Left hindlimb (tissue), 1 donor: Measurements from ENCODE around the gene BCOR.

Experiments used
- DNase-seq: peaks from one replicate; pipeline ENCODE4 v3.0.0-alpha.2; 2018

BCOR gene

DNA sequence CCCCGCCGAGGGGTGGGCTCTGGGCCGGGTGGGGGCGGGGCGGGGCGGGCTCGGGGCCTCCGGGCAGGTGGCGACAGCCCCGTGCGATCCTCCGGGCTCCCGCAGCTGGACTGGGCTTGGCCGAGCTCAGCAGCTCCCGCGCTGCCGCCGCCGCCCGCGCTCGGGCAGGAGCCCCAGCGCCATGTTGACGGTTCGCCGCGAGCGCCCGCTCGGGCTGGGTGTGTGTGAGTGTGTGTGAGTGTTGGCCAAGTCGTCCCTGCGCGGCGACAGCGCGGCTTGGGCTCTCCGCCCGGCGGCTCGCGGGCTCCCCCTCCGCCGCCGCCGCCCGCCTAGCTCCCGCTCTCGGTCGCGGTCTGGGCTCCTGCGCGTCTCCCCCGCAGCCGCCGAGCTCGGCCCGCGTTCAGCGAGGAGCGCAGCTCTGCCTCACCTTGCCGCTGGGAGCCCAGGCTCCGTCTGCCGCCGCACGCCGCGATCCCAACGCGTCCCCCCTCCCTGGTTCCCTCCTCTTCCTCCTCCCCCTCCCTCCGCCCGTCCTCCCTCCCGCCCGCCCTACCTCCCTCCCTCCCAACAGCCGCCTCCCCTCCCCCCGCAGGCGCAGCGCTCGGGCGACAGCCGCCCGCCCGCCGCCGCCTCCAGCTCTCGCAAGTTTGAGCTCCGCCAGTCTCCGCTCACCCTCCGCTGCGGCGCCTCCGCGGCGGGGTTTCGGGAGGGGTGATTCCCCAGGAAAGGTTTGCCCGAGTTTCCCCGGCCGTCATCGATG lies at the start of gene BCOR:
Gene BCOR, minus strand, starts transcription at position 455 of the 760 bp plus-strand sequence. CDS start 20,029 bp downstream, outside the sequence.
- DNase-seq: peak; percentile 76

GRCh38 chrX:40147126-40147952 lies 49.6 kb upstream of the BCOR start:
- no peak for DNase-seq

DNA sequence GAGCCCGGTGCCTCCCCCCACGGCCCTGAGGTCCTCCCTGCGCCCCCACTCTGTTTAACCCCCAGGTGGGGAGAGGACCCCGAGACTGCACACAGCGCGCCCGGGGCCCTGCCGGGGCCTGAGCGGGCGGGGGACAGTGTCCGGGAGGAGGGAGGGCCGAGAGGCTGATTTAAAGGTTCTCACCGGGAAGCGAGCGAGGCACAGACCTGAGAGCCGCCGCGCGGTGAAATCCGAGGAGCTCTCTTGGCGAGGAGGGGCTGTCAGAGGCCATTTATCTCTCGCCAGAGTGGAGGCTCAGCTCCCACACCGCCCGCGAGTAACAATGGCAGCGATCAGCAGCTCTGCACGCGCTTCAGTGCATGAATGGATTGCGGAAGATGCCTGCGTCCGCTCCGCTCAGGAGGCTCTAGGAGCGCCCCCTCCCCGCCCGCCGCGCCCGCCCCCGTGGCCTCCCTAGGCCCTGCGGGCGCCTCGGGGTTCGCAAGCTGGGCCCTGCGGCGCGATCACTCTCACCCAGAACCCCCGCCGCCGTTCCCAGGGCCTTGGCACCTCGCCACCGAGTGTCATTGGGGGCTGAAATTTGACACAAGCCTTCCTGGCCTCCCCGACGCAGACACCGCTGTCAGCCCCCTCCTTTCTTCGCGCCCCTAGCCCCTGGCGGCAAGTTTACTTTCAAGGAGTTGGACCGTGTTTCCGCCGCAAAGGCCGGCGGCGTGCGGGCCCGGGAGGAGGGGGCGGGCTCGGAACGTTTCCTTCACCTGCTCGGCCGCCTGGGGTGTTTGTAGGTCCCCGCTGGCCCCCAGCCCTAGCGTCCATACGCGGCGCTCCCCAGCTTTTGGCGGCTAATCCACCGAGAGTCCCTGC lies 48.7 kb upstream of the BCOR start:
- peak; percentile 41 for DNase-seq

DNA sequence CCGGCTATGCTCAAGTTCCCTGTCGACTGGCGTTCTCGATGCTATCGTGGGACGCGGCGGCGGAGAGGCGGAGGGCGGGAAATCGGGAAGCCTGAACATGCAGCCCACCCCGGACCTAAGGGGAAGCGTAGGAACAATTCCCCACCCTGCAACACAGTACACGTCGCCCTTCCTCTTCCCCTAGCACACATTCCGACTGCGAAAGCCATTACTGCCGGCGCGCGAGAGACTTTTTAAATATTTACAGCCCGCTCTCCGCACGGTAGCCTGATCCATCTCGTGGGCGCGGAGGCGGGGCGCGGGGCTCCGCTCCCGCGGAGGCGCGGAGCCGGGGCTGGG lies 48.1 kb upstream of the BCOR start:
- no peak for DNase-seq

DNA sequence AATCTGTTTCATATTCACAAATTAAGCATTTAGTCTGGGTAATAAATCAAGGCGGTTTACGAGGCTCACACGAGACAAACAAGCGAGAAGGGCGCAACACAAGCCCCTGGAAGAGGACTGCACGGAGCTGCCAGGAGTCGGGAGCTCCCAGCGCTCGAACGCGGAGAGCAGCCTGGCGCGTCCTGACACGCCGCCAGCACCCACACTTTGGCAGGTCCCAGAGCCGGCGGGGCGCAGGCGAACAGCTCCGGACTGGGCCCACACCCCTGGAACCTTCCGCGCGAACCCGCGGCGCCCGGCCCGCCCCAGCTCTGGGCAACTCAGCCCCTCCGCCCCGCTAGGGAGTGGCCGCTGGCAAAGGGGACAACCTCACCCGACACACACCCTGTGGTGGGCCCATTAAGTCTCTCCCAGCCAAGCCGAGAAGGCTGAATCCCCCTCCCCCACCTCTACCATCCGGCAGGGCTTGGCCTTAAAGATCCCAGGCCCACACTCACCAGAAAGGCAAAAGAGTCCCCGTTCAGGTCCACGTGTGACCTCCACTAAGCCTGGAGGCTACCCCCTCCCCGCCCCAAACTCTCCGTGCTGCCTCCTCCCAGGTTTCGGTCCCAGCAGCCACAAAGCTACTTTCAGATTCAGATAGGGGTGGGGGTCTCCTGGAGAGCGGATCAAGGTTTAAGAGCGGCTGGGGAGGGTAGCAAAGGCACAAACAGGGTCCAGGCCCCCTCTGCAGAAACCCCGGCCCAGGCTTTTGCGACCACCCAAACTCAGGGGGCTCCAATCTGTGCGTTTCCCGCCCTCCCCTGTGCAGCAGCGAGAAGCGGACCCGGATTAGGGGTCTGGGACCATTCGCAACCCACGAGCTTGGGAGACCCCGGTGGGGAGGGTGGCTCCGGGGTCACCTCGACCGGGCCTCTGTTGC lies 47.5 kb upstream of the BCOR start:
- peak; percentile 40 for DNase-seq

GRCh38 chrX:40144576-40144975 lies 46.8 kb upstream of the BCOR start:
- no peak for DNase-seq

GRCh38 chrX:40143987-40144386 lies 46.2 kb upstream of the BCOR start:
- DNase-seq: no peak

GRCh38 chrX:40143001-40143400 lies 45.2 kb upstream of the BCOR start:
- no peak for DNase-seq

DNA sequence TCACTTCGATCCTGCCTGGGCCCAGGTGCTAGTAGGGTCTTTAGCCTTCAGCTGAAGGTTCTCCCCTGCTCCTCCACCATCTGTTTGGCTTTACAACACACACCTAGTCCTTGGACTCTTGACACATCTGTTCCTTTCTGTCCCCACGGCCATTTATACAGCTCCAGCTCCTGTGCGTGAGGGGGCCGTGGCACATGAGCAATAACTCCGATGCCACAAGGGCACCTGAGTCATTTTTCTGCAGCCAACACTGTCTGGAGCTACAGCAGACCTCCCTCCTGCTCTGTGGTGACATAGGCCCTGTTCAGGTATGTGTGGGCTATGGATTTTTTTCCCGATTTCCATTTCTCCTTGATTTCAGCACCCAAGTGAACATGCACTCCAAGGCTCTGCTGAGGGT lies 44.7 kb upstream of the BCOR start:
- no peak for DNase-seq

- DNase-seq: peak; percentile 48
Observed at GRCh38 chrX:40140706-40141499, 43.1 kb upstream of the BCOR start.

DNA sequence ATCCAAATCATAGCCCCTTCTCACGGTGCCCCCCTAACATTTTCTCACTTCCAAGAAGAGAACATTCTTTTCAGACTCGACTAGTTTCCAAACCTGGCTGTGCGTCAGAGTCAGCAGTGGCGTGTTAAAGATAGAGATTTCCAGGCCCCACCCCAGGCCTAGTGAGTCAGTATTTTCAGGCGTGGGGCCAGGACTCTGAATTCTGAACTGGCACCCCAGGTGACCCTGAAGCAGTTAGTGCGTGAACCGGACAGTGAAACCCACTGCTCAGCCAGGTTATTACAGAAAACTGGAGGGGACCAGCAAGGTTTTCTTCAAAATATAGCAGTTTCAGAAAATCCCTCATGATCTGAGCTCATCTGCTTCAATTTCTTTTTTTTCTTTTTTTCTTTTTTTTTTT lies 35.0 kb upstream of the BCOR start:
- DNase-seq: peak; percentile 37

GRCh38 chrX:40131654-40132337 lies 34.0 kb upstream of the BCOR start:
- DNase-seq: no peak

DNA sequence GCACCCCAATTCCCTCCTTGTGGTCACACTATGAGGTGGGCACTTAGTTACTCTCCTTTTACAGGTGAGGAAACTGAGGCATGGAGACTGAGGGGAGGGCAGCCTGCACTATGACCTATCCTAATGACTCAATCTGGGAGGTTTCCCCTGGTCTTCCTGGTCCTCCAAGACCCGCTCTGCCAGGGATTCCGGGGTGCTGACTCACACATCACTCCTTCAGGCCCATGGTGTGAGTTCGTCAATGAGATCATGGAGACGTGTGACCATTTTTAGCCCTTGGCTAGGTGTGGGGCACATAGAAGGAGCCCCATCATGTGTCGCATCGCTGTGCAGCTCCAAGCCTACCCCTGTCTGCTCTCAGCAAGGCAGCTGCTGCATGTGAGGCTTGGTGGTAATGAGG lies 32.4 kb upstream of the BCOR start:
- DNase-seq: no peak

- DNase-seq: peak; percentile 61
Observed at GRCh38 chrX:40127052-40127451, 29.3 kb upstream of the BCOR start.

DNA sequence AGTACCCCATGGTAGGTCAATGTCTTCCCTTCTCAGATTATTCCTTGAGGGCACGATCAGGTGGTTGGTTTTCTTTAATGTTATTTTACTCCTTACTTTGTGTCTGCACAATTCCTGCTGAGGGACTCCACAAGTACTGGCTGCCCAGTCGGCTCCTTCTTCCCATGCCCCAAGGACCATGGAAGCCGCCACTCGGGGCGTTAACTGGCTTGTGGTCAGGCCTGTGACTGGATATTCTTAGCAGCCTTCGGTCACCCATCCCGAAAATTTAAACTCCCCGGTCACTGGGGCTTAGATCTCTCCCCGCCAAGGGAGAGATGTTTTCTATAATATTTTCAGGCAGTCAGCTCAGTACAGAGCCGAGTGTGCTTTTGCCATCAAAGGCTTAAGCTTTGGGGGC lies 24.7 kb upstream of the BCOR start:
- DNase-seq: no peak

DNA sequence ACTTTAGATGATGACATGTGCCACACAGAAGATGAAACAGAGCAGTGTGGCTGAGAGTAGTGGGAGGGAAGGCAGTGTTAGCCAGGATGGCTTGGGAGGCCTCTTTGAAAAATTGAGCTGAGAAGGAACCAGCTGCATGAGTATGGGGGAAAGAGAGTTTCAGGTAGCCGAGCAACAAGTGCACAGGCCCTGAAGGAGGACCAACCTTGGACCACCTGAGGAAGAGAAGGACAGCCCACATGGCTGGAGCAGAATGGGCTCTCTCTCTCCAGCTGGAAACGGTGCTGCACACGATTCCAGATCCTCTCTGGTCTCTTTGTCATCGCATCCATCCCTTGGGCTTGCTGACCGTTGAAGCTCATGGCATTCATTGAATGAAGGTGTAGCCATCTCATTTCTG lies 23.9 kb upstream of the BCOR start:
- no peak for DNase-seq

- DNase-seq: no peak
Observed at GRCh38 chrX:40120838-40121580, 23.3 kb upstream of the BCOR start.

- DNase-seq: no peak
Observed at GRCh38 chrX:40117715-40118285, 20.0 kb upstream of the BCOR start.

- no peak for DNase-seq
Observed at GRCh38 chrX:40116925-40117324, 19.2 kb upstream of the BCOR start.

- no peak for DNase-seq
Observed at GRCh38 chrX:40112996-40113395, 15.2 kb upstream of the BCOR start.
